HG02678 (cell line): ENCODE data around the gene CLDN20.
A peak's percentile ranks its signal among the peaks of the same experiment; 100 is the strongest.

Experiments
- ATAC-seq: cut with Tn5 transposase; IDR thresholded peaks from one replicate; pipeline ENCODE4 v1.9.1; 2021; ENCODE audit warnings: mild to moderate bottlenecking, moderate library complexity; ENCODE audit not compliant: unreplicated experiment

The CLDN20 gene

DNA sequence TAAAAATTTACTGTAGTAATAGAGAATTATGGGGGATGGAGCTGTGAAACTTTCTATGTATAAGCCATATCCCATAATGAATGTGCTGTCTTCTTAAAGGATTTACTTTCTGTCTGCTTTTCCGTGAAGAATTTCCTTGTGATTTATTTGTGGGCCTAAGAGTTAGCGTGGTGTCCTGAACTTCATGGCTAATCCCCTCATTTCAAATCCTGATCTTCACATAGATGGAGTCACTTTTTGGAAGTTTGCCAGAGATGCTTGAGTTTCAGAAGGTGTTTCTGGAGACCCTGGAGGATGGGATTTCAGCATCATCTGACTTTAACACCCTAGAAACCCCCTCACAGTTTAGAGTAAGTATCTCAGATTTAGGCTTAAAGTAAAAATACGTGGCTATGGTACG lies 19.4 kb upstream of the CLDN20 start:
- ATAC-seq = no peak

DNA sequence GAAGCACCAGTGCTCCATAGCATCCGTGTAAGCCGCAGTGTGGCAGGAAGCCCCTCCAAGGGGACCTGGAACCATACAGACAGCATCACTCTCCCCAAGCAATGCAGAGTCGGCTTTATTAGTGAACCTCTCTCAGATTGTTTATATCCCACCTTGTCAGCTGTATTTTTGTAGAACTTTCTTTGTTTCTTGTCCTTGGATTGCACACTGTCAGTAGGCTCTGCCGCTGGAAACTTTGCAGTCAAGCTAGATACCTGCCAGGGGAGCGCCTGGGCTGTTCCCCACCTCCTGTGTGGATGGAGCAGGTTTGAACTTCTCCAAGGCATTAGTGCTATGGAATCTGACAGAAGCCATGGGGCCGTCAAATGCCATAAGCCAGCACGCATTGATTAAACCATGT lies 18.6 kb upstream of the CLDN20 start:
- no peak for ATAC-seq

DNA sequence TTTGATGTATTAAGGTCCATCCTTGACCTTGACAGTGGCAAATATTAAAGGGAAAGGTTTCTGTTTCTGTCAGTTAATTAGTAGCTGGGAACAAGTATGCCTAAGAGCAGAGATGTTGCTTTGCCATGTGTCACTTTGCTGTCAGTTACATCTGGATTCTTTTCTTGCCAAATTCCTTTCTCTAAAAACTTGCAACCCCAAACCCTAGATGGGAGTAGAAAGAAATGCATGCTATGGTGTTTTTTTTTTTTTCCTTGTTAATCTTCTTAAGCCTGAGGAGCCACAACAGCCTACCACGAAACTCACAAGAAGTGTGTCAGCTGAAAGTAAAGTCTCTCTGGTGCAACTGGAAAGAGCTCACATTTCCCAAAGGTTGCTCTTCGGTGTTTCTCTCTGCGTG lies 18.0 kb upstream of the CLDN20 start:
- ATAC-seq = no peak

DNA sequence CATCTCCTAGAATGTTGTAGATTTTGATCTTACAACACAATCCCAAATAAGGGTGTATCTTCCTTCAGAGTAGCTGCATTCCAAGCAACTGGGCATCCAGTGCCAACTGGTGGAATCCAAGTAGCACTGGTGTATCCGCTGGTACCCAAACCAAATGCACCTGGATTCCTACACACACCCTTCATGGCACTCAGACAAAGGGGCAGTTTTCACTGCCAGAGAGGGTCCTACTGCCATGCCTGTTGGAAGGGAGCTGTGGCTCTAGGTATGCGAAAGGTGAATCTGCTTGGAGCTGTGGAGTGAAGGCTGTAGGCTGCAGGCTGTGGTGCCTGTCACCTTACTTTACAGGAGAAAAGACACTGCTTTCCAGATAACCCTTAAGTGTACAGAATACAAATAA lies 17.0 kb upstream of the CLDN20 start:
- ATAC-seq = no peak

DNA sequence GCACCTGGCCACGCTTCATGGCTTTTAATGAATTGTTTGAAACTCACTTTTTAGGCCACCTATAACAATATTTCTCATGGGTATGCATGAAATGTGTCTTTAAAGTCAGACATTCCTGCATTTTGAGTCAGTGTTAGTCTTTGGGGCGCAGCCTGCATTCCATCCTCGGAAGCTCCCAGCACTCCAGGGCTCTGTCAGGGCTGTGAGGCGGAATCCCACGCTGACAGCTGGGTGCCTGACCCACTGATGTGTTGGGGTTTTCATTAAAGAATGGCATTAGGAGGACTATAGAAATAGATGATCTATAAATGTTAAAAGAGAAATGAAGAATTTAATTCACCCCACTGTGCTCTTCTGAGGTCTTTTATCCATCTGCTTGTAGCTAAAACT lies 16.2 kb upstream of the CLDN20 start:
- ATAC-seq = no peak

DNA sequence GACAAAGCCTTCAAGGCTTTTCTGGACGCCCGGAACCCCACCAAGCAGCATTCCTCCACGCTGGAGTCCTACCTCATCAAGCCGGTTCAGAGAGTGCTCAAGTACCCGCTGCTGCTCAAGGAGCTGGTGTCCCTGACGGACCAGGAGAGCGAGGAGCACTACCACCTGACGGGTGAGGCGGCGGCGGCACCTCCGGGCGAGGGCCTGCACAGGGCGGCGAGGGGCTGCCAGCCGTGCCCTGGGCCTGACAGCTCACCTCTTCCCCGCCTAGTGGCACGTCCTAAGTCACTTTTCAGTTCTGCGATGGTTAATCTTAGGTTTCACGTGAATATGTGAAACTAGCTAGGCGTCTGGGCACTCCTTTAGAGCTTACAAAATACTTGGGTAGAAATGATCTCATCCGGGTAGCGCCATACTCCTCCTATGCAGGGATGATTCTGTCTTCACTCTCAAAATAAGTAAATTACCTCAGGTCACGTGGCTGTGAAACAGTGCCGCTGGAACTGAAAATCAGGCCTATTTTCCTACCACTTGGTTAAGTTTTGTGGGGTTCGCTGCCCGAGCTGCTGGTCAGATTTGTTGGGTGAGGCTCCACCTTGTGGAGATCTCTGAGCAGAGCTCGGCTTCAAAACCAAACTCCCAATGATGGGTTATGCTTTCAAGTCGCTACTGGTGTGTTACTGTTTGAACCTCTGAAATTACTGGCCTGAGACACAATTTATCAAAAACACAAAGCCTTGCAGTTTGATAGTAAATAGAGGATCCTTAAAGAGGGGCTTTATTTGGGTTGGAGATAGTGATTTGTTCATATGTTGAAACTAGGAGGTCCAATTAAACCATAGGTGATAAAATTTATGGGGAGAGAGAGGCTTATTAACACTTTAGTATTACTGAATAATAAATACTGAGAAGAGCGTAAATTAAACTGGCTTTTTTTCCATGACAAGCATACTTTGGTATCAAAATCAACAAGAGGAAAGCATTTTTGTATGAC lies 15.5 kb upstream of the CLDN20 start:
- peak; percentile 41 for ATAC-seq

DNA sequence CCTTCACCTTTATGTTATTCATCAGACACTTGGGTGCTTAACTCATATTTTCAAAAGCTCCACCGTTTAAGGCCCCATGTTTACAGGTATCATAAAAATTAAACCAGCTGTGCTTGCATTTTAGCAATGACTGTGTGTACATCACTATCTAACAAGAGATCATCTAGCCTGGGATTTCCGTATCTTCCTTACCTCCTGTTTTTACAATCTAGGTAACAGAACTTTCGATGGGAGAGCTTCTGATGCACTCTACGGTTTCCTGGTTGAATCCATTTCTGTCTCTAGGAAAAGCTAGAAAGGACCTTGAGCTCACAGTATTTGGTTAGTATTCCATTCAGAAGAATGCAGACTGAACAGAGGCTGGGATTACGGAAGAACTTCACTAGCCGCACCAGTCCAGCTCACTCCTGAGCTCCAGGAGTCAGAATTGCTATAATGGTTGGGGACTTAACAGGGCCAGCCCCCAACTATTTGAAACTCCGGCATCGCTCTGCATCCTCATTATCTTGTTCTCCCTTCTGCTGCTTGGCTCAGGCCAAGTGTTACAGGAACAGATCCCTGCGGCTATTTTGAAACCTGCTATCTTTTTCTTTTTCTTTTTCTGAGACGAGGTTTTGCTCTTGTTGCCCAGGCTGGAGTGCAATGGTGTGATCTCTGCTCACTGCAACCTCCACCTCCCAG lies 13.0 kb upstream of the CLDN20 start:
- ATAC-seq = no peak

DNA sequence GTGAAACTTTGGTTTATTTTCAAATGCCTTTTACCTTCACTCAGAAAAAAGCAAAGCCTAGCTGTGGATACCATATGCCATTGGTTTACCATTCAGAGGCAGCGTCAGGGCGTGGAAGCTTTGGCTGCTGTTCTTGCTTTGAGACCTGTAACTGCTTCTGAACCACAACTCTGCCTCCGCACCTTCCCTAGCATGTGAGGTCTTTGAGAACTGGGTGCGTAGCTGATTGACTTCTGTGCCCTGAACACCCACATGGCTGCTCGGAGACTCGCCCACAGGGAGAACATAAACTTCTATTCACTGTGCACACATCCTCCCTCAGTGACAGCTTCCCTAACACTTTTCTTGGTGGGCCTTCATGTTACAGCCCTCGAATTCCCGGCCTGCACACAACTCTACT lies 11.2 kb upstream of the CLDN20 start:
- ATAC-seq = no peak

DNA sequence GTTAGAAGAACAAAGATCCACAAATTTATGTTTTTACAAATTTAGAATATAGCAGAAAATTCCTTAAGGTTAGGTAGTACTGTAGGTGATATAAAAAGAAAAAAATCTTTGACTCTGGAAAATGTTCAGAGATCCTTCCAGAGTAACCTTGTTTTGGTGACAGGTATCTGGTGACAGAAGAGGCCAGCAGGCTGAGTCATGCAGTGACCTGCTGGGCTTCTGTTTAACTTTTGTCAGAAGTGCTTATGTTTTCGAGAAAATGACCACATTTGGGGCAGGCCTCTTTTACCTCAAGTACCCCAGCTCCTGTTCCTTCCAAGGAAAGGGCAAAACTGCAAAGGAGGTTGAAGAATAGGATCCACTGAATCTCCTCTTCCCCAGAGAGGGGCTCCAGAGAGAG lies 10.5 kb upstream of the CLDN20 start:
- ATAC-seq = no peak

DNA sequence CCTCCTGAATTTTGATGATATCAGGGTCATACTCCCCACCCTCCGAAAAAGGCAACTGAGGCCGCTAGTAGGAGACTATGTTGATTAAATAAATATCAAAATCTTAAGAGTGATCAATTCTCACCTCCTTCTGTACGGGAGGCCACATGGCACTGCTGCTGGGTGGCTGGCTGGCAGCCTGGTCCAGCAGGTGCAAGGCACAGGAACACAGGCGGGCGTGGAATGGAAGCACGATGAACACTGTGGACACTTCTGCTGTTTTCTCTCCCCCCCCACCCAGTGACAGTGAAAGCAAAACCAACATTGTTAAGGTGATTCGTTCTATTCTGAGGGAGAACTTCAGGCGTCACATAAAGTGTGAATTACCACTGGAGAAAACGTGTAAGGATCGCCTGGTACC lies 9.7 kb upstream of the CLDN20 start:
- ATAC-seq = no peak

DNA sequence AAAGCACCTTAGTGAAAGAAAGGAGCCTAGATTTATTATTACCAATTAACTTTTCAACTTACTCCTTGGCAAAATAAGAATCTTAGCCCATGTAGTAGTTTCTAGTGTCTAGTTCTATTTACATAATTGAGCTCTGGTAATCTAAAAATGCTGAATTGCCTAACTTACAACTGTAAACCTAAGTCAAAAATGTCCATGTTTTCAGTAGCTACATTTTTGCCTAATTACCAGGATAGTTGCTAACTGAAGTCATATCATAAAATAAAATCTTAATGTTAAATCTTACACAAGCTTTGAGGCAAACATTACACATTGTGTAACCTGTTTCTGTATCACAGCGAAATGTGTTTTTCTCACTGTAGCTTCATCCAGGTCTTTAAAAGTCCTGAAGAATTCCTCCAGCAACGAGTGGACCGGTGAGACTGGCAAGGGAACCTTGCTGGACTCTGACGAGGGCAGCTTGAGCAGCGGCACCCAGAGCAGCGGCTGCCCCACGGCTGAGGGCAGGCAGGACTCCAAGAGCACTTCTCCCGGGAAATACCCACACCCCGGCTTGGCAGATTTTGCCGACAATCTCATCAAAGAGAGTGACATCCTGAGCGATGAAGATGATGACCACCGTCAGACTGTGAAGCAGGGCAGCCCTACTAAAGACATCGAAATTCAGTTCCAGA lies 7.6 kb upstream of the CLDN20 start:
- no peak for ATAC-seq

DNA sequence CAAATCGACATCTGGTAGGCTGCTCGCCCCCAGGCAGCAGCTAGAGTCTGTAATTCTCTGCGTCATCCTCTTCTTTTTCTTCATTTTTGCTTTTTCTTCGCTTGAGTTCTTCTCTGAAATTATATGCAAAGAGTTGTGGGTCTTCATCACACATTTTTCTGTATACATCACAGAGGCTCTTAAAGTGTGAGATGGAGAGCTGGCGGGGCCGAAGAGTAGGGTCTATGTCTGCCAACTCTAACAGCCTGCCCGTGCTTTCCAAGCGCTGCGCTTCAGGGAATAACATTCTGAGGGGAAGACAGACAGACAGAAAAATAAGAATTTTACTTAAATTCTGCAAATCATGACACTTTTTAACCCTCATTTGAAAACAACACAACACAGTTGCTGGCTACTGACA lies 6.0 kb upstream of the CLDN20 start:
- ATAC-seq = no peak

DNA sequence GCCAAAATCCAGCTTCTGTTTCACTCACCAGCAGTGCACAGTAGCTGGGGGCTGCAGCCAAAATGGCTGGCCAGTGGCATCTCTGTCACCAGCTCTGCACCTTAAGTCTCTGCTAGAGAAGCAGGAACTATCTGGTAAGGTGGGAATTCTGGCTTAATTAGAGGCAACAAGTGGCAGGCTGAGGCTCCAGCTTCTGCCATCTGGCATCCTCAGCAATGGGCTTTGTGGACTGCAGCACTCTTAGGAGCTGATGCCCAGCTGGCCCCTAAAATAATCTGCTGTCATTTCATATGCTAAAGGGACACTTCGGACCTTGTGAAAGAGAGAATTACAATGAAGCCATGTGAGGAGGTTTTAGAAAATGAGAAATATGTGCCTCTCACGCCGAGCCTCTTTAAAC lies 4.6 kb upstream of the CLDN20 start:
- ATAC-seq = no peak

DNA sequence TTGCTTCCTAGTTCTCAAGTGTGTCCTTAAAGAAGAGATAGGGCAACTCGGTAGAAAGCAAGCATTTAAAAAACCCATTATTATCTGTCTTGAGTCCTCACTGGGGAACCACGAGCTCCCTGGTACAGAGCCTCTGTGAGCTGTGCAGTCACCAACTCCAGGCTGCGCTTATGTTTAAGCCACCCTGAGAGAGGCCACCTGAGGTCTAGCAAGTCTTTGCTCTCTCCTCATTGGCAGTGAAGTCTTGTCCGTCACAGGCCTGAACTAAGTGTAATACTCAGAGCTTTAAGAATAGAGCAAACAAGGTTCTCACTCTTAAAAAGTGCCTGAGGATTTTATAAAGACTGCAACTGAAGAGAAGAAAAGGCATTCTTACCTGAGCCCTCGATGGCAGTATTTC lies 3.9 kb upstream of the CLDN20 start:
- no peak for ATAC-seq

DNA sequence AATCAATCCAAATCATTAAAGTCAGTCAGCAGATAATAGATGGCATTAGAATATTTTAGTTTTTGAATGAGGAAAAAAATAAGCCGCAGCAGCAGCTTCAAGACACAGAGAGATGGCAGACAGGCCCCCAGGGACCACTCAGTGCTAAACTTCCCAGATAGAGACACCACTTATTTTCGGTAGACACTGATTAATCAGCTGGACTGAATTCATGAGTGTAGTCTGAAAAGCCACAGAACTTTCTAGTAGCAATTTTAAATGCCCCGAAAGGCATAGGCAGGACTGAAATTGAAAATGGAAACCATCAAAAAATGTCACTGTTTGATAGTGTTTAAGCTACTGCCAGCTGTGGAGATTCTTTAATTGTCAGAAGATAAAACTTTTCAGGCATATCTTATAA lies 3.1 kb upstream of the CLDN20 start:
- peak; percentile 78 for ATAC-seq

DNA sequence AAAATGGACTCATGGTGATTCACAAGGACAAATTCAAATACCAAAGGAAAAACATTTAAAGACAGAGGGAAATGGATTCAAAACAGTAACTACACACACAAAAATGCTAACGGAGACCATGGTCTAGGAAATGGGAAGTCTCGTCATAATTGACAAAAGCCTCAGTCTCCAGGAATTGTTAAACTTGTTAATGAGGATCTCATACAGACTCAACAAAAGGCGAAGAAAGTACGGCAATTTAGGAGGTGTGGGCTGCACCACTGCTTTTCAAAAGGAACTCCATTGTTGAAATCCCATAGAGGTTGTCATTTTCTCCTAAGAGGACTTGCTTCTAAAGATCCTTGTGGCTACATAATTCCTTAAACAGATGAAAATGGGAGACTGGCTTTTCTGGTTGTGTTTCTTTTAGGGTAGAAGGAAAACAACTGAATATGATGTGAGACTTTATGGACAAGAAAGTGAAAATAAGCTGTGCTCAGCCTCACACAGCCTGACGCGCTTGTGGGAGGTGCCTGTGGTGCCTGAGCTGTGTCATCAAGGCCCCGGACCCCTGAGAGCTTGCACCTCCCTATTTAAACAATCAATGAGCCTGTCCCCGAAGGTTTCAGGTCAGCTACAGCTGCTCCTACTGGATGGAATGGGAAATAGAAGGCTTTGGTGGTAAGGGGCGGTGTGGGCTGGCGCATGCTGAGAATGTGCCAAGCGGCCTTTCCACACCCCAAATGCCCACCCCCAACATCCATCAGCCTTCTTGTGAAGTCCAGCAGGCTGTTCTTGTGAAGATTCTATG lies 2.5 kb upstream of the CLDN20 start:
- ATAC-seq = peak; percentile 36

DNA sequence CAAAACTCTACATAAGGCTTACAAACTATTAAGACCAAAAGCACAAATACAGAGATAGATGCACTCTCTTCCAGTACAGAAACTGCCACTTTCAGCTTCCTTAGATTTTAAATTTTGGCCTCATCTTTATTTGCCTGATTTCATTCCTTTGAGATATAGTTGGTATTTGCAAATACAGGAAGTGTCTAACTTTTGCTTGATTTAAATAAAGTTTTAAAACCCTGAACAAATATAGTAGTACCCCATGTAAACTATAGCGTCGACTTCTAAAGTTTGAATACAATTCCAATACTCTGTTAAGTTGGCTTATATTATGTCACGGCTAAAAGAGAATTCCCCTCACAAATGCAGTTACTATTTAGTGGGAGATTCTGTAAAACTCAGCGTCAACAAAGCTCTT lies 1.2 kb upstream of the CLDN20 start:
- ATAC-seq = no peak

DNA sequence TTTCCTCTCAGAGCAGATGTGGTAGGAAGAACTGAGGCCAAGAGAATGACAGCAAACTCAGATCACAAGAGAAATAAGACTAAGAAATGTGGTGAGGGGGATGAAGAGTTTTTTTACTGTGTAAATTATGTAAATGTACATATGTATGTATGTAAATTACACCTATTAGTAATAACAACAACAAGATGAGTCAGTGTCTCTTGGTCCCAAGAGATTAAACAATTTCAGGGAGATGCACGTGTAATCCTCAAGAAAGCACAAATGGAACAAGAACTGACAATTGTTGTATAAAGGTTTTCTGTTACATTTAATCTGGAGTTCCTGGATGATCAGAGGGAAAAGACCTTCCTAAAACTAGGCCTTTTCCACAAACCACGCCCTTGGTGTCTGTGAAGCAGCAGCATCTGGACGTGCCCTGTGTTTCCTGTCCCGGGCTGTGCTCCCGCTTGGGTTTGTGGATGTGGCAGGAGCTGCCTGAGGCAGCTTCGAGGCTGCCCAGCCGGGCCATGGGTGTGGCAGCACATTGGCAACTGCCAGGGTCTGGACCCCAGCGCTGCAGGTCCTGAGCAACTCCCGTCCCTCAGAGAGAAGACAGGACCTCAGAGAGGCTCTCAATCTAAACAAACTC lies 994 bp downstream of the CLDN20 start:
- no peak for ATAC-seq

DNA sequence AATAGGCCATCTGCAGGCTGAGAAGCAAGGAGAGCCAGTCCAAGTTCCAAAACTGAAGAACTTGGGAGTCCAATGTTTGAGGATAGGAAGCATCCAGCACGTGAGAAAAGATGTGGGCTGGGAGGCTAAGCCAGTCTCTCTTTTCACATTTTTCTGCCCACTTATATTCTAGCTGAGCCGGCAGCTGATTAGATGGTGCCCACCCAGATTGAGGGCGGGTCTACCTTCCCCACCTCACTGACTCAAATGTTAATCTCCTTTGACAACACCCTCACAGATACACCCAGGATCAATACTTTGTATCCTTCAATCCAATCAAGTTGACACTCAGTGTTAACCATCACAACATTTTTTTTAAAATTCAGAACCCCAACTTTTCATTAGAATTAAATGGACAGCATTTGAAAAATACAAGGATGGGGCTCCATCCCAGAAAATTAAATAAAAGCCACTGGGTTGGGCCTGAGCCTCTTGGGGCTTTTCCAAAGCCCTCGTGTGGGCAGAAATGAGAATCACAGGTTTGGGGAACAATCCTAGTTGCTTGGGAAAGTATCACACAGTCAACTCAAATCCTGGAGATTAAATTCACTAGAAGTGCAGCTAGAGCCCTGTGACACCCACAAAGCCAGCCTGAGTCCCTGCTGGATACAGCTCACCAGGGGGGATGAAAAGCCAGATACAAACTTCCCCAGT lies 2.2 kb downstream of the CLDN20 start:
- ATAC-seq = no peak

DNA sequence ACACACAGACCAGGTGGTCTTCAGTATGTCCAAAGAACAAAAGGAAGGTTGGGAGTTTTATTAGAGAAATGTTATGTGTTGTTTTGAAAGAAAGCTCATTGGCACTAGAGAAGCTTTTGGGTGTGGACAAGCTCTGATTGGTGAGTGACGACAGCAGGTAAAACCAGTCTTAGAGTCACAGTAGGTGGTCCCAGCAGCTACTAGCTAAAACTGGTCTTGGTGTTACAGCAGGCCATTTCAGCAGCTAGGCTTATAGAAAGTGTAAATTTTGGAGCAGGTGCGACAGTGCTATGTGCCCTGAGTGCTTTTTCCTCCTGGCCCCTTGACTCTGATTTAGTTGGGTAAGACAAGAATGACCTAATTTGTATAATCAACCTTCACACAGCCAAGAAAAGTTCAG lies 3.6 kb downstream of the CLDN20 start:
- ATAC-seq = no peak
